ENCODE data around the gene FERMT2.

GRCh38 chr14:52846591-52846990 is 104.3 kb downstream of the FERMT2 start:
- TF ChIP-seq POLR2A (IDR thresholded peaks at IDR 0.05; ENCODE audit: low read depth, low read length) (no peak), TAF1 (IDR thresholded peaks at IDR 0.05; ENCODE audit: borderline replicate concordance, low read depth, low read length) (no peak)

Measured in GM12892 (cell line).